HFFc6 (cell line): ENCODE results near the gene ANKS1A. TPM values are rescaled to one million over a fixed set of nuclear protein-coding genes. Genes with fewer than 3 reads are reported as not detected.

Source experiments
- DNase-seq: peaks from one replicate; pipeline ENCODE4 v3.0.0-alpha.2; 2018
- H3K27ac Mint-ChIP-seq: 2 replicates; pipeline ENCODE4 v1.8.0; 2020; ENCODE audit warnings: mild to moderate bottlenecking, mixed read lengths
- H3K27me3 Mint-ChIP-seq: 2 replicates; pipeline ENCODE4 v1.8.0; 2021; ENCODE audit warnings: mild to moderate bottlenecking, moderate library complexity, mixed read lengths; ENCODE audit not compliant: insufficient read depth
- H3K36me3 Mint-ChIP-seq: 2 replicates; pipeline ENCODE4 v1.8.0; 2021; ENCODE audit warnings: low read depth, mixed read lengths
- H3K4me1 Mint-ChIP-seq: 2 replicates; pipeline ENCODE4 v1.8.0; 2020; ENCODE audit warnings: low read depth, mixed read lengths
- H3K4me3 Mint-ChIP-seq: 2 replicates; pipeline ENCODE4 v1.8.0; 2020; ENCODE audit warnings: mild to moderate bottlenecking, moderate library complexity, mixed read lengths
- H3K9me3 Mint-ChIP-seq: 2 replicates; pipeline ENCODE4 v1.8.0; 2020; ENCODE audit warnings: mild to moderate bottlenecking, mixed read lengths
- total RNA-seq, 6 experiments: library from RNA; stranded (reverse); fragmentation: NEBNext Ultra II Directional; extraction: Animal tissue kit (Norgen Biotek cat#: 25700); gene quantifications; 2 replicates in 1 of 6; 3 replicates in 5 of 6; pipeline ENCODE4 v1.2.3, GENCODE V29; 2021
- TF ChIP-seq, protein P1 (sequence below): fragments of 200-600 bp; sonication (generic); IDR thresholded peaks from 2 replicates; pipeline ENCODE4 v1.5.0; 2021; ENCODE audit warnings: antibody characterized with exemption, mild to moderate bottlenecking

ANKS1A gene
- total RNA-seq, 6 experiments from 2014 or later = 11.6 to 13.5 (median 13.1) TPM

DNA sequence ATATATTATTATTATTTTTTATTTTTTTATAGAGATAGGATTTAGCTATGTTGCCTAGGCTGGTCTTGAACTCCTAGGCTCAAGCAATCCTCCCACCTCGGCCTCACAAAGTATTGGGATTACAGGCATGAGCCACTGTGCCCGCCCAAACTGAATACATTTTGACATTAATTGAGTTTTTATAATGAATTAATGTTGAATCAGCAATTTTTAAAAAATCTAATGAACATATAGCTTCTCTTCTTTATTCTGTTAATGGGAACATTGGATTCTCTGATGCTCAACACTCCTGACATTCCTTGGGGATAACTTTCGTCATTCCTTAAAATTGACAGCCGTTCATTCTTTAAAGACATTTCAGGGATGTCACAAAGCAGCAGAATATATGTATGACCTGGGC lies 52.4 kb downstream of the ANKS1A start:
- TF ChIP-seq, protein P1, sequence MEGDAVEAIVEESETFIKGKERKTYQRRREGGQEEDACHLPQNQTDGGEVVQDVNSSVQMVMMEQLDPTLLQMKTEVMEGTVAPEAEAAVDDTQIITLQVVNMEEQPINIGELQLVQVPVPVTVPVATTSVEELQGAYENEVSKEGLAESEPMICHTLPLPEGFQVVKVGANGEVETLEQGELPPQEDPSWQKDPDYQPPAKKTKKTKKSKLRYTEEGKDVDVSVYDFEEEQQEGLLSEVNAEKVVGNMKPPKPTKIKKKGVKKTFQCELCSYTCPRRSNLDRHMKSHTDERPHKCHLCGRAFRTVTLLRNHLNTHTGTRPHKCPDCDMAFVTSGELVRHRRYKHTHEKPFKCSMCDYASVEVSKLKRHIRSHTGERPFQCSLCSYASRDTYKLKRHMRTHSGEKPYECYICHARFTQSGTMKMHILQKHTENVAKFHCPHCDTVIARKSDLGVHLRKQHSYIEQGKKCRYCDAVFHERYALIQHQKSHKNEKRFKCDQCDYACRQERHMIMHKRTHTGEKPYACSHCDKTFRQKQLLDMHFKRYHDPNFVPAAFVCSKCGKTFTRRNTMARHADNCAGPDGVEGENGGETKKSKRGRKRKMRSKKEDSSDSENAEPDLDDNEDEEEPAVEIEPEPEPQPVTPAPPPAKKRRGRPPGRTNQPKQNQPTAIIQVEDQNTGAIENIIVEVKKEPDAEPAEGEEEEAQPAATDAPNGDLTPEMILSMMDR = no peak
- no peaks in the 10 kb centered on the region for H3K9me3 Mint-ChIP-seq
- no peak overlapping the region for H3K4me3 Mint-ChIP-seq
- no peak for DNase-seq
- H3K4me1 Mint-ChIP-seq = peaks cover 10% of the 10 kb centered on the region; the same call in 1 of the 2 replicates
- H3K27ac Mint-ChIP-seq = no peak overlapping the region
- H3K36me3 Mint-ChIP-seq = no peaks in the 10 kb centered on the region
- H3K27me3 Mint-ChIP-seq = no peaks in the 10 kb centered on the region

DNA sequence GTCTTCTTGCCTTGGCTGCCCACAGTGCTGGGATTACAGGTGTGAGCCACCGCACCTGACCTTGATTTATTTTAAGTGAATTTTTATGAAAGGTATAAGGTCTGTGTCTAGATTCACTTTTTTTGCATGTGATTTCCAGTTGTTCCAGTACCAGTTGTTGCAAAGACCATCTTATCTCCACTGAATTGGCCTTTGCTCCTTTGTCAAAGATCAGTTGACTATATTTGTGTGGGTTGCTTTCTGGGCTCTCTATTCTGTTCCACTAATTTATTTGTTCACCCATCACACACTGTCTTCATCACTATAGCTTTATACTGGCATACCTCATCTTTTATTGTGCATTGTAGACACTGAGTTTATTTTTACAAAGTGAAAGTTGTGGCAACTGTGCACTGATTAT lies 56.3 kb downstream of the ANKS1A start:
- Mint-ChIP-seq H3K27me3 (no peaks in the 10 kb centered on the region), H3K4me3 (no peak overlapping the region), H3K9me3 (no peaks in the 10 kb centered on the region), H3K36me3 (no peaks in the 10 kb centered on the region), H3K27ac (no peak overlapping the region), H3K4me1 (peaks cover 5% of the 10 kb centered on the region; the same call in 1 of the 2 replicates)
- TF ChIP-seq, protein P1 = no peak
- no peak for DNase-seq

DNA sequence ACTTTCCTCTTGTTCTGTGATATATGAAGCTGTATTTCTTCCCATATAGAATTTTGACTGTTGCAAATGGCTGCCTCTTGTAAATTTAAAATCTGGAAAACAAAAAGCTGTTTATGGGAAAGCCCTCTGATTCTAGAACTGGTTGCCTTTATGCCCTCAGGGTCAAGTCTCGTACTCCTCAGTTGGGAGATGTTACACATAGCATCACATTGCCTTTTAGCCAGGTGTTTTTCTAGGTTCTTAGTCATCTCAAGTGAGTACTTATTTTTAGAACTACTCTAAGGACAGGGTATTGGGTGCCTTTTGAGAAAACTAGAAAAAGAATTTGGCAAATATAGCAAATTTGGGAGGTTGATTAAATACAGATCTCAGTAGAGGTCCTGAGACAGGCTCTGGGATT lies 58.5 kb downstream of the ANKS1A start:
- H3K27me3 Mint-ChIP-seq = no peaks in the 10 kb centered on the region
- H3K4me1 Mint-ChIP-seq = peaks cover 5% of the 10 kb centered on the region; the same call in 1 of the 2 replicates
- DNase-seq = no peak
- no peaks in the 10 kb centered on the region for H3K9me3 Mint-ChIP-seq
- TF ChIP-seq, protein P1 = no peak
- no peak overlapping the region for H3K4me3 Mint-ChIP-seq
- no peaks in the 10 kb centered on the region for H3K36me3 Mint-ChIP-seq
- no peak overlapping the region for H3K27ac Mint-ChIP-seq

DNA sequence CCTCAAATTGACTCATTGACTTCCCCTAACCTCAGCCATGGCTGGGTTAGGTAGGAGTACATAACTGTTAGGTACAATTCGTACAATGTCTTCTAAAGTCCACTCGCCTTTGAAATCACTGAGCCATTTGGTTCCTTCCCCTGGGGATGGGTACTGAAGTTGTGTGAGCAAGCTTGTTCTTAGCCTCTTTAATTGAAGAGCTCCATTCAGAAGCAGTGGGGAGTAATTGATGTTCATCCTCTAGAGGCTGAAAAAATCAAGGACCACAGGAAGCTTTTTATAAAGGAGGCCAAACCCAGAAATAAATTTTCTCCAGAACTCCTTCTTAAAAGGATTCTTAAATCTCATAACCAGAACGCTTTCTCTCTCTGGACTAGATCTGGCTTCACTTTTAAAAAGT lies 60.6 kb downstream of the ANKS1A start:
- Mint-ChIP-seq H3K27me3 (no peaks in the 10 kb centered on the region), H3K4me1 (peaks cover 24% of the 10 kb centered on the region), H3K27ac (no peak overlapping the region), H3K4me3 (no peak overlapping the region), H3K36me3 (no peaks in the 10 kb centered on the region), H3K9me3 (no peaks in the 10 kb centered on the region)
- TF ChIP-seq, protein P1 = no peak
- no peak for DNase-seq

DNA sequence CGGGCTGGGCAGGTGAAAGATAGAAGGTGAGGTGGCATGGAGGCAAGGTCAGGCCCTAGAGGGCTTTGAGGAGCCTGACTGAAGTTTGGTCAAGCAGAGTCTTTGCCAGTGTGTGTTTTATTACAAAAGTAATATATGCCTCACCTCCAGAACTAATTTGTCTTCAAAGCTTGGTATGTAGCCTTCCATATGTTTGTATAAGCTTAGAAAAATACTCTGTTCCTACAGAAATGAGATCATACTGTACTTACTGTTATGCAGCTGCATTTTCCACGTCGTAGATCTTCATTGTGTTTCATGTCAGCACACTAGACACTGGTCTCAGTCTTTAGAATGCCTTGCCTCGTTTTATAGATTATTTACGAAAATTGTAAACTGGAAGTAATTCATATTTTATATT lies 61.8 kb downstream of the ANKS1A start:
- H3K36me3 Mint-ChIP-seq = no peaks in the 10 kb centered on the region
- peaks cover 26% of the 10 kb centered on the region for H3K4me1 Mint-ChIP-seq
- H3K27ac Mint-ChIP-seq = no peak overlapping the region
- H3K9me3 Mint-ChIP-seq = no peaks in the 10 kb centered on the region
- DNase-seq = no peak
- no peaks in the 10 kb centered on the region for H3K27me3 Mint-ChIP-seq
- no peak overlapping the region for H3K4me3 Mint-ChIP-seq
- TF ChIP-seq, protein P1 = no peak

DNA sequence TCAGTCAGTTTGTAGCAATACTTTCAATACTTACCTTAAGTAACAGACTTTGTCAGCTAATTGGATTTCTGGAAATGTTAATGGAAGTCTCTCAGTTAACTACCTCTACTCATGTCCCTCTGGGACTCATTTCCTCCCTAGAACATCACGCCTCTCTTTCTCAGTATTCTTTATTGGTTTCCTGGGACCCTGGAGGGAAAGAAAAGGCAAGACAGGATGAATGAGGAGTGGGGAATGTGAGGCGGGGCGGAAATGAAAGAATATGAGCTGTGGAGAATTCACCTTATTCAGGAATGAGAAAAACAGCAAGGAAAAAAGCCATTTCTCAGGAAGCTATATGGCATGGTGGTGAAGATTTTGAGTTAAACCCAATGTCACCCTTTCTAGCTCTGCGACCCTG lies 62.7 kb downstream of the ANKS1A start:
- DNase-seq = no peak
- TF ChIP-seq, protein P1 = no peak
- Mint-ChIP-seq H3K4me3 (no peak overlapping the region), H3K9me3 (no peaks in the 10 kb centered on the region), H3K36me3 (no peaks in the 10 kb centered on the region), H3K27ac (no peak overlapping the region), H3K27me3 (no peaks in the 10 kb centered on the region), H3K4me1 (peaks cover 28% of the 10 kb centered on the region)
